GM23338 (cell line): ENCODE data around the gene IL22. TPM values are rescaled to one million over a fixed set of nuclear protein-coding genes. Genes with fewer than 3 reads are reported as not detected.

Source experiments
- ATAC-seq: fragments of 200-7000 bp; cut with Tn5 transposase; 3 replicates; pipeline ENCODE4 v1.9.1; 2020
- DNase-seq: peaks from one replicate; pipeline ENCODE4 v3.0.0-alpha.2; 2015; ENCODE audit warnings: low spot score
- H2AFZ ChIP-seq: fragments of 200-600 bp; sonication (generic); 2 replicates; pipeline ENCODE4 v1.8.0; 2016; ENCODE audit warnings: antibody characterized with exemption, mild to moderate bottlenecking, moderate library complexity
- H3F3A ChIP-seq: fragments of 200-600 bp; sonication (generic); replicated peaks from 2 replicates; pipeline ENCODE4 v1.8.0; 2017; ENCODE audit warnings: antibody characterized with exemption, mixed run types, low read depth
- H3K27ac ChIP-seq: fragments of 200-600 bp; sonication (generic); 2 replicates; pipeline ENCODE4 v1.6.1; 2016; ENCODE audit warnings: low read depth
- H3K27me3 ChIP-seq: fragments of 200-600 bp; sonication (generic); 2 replicates; pipeline ENCODE4 v1.8.0; 2016; ENCODE audit warnings: mild to moderate bottlenecking, mixed run types, moderate library complexity; ENCODE audit not compliant: insufficient read depth
- H3K36me3 ChIP-seq: fragments of 200-600 bp; sonication (generic); 2 replicates; pipeline ENCODE4 v1.8.0; 2016; ENCODE audit warnings: mild to moderate bottlenecking; ENCODE audit not compliant: insufficient read depth
- H3K4me1 ChIP-seq: fragments of 200-600 bp; sonication (generic); 2 replicates; pipeline ENCODE4 v1.8.0; 2016; ENCODE audit warnings: mild to moderate bottlenecking, moderate library complexity; ENCODE audit not compliant: insufficient read depth
- H3K4me2 ChIP-seq: fragments of 200-600 bp; sonication (generic); 2 replicates; pipeline ENCODE4 v1.7.1; 2017; ENCODE audit warnings: mixed run types
- H3K4me3 ChIP-seq: fragments of 200-600 bp; sonication (generic); 2 replicates; pipeline ENCODE4 v1.6.1; 2016; ENCODE audit warnings: mixed run types
- H3K79me2 ChIP-seq: fragments of 200-600 bp; sonication (generic); replicated peaks from 2 replicates; pipeline ENCODE4 v1.8.0; 2017; ENCODE audit warnings: mild to moderate bottlenecking; ENCODE audit not compliant: insufficient read depth
- H3K9me2 ChIP-seq: fragments of 200-600 bp; sonication (generic); 2 replicates; pipeline ENCODE4 v1.8.0; 2017; ENCODE audit not compliant: insufficient read depth
- H4K20me1 ChIP-seq: fragments of 200-600 bp; sonication (generic); replicated peaks from 2 replicates; pipeline ENCODE4 v1.8.0; 2017; ENCODE audit warnings: mild to moderate bottlenecking; ENCODE audit not compliant: insufficient read depth
- H3K27ac Mint-ChIP-seq: 2 replicates; pipeline ENCODE4 v1.8.0; 2020; ENCODE audit warnings: inconsistent platforms, mild to moderate bottlenecking, moderate library complexity, mixed read lengths
- H3K27me3 Mint-ChIP-seq: 3 replicates; pipeline ENCODE4 v1.8.0; 2022; ENCODE audit warnings: low read depth, mild to moderate bottlenecking, moderate library complexity, mixed read lengths, inconsistent platforms; ENCODE audit not compliant: insufficient read depth, poor library complexity
- H3K36me3 Mint-ChIP-seq: 3 replicates; pipeline ENCODE4 v1.8.0; 2021; ENCODE audit warnings: low read depth, mild to moderate bottlenecking, inconsistent platforms, moderate library complexity, mixed read lengths
- H3K4me1 Mint-ChIP-seq: 3 replicates; pipeline ENCODE4 v1.8.0; 2020; ENCODE audit warnings: mild to moderate bottlenecking, inconsistent platforms, mixed read lengths
- H3K4me3 Mint-ChIP-seq: 3 replicates; pipeline ENCODE4 v1.8.0; 2021; ENCODE audit warnings: moderate library complexity, mild to moderate bottlenecking, inconsistent platforms, mixed read lengths
- H3K9me3 Mint-ChIP-seq: 3 replicates; pipeline ENCODE4 v1.8.0; 2020; ENCODE audit warnings: moderate library complexity, mild to moderate bottlenecking, inconsistent platforms, mixed read lengths
- CREB1 ChIP-seq: fragments of 250-450 bp; sonication (Bioruptor Pico); IDR thresholded peaks from 2 replicates; pipeline ENCODE4 v1.5.0; 2020; ENCODE audit warnings: low read depth, mild to moderate bottlenecking, moderate library complexity
- EZH2 ChIP-seq: fragments of 200-600 bp; sonication (generic); IDR thresholded peaks from one replicate; pipeline ENCODE4 v1.8.0; 2017; ENCODE audit warnings: antibody characterized with exemption, mild to moderate bottlenecking, low read depth; ENCODE audit not compliant: unreplicated experiment
- JUNB ChIP-seq: IDR thresholded peaks from one replicate; pipeline ENCODE4 v1.6.1; 2016; ENCODE audit warnings: antibody characterized with exemption; ENCODE audit not compliant: unreplicated experiment
- NANOG ChIP-seq: IDR thresholded peaks from 2 replicates; pipeline ENCODE4 v1.6.1; 2016; ENCODE audit warnings: antibody characterized with exemption, borderline replicate concordance
- POLR2AphosphoS5 ChIP-seq: IDR thresholded peaks from 2 replicates; pipeline ENCODE4 v1.6.1; 2016; ENCODE audit warnings: antibody characterized with exemption, low read depth
- ZNF114 ChIP-seq: fragments of 250-450 bp; sonication (Bioruptor Pico); IDR thresholded peaks from 2 replicates; pipeline ENCODE4 v1.5.0; 2020; ENCODE audit warnings: mild to moderate bottlenecking, moderate library complexity
- ZNF331 ChIP-seq: fragments of 250-450 bp; sonication (Bioruptor Pico); IDR thresholded peaks from 2 replicates; pipeline ENCODE4 v1.5.0; 2020; ENCODE audit warnings: low read depth, mild to moderate bottlenecking, moderate library complexity
- polyA plus RNA-seq: library from polyadenylated mRNA; unstranded; fragments of >200 nt; fragmentation: Nextera tagmentation; extraction: Ambion mirVana; gene quantifications from 2 replicates; pipeline ENCODE4 v1.2.1, GENCODE V29; 2016
- total RNA-seq: library from RNA; depleted of rRNA; stranded (reverse); fragments of >200 nt; shearing (Covaris generic); gene quantifications from 2 replicates; pipeline ENCODE4 v1.2.3, GENCODE V29; 2014
- TF ChIP-seq, protein P1 (sequence below): fragments of 250-450 bp; sonication (Bioruptor Pico); IDR thresholded peaks from 2 replicates; pipeline ENCODE4 v1.5.0; 2020; ENCODE audit warnings: mild to moderate bottlenecking, moderate library complexity
- TF ChIP-seq, protein P2 (sequence below), 2 experiments: fragments of 200-600 bp in 1 of 2; sonication (generic) in 1 of 2; conservative IDR thresholded peaks; 2 replicates each; pipeline versions ENCODE4 v1.5.1 to v1.6.1; 2016 to 2017; ENCODE audit warnings: antibody characterized with exemption in 2 of 2, low read depth in 2 of 2, mild to moderate bottlenecking in 2 of 2, moderate library complexity in 1 of 2

IL22 gene
- total and polyA plus RNA-seq, 2 experiments from 2014 or later: not detected

DNA sequence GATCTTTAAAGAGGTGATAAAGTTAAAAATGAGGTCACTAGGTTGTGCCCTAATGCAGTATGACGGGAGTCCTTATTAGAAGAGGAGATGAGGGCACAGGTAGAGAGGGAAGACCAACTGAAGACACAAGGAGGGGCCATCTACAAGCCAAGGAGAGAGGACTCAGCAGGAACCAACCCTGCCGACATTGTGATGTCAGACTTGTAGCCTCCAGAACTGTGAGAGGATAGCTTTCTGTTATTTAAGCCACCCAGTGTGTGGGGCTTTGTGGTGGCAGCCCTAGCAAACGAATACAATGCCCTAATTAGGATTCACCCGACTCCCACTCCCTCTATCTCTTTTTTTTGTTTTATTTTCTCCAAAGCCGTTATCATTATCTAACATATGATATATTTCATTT is 19.9 kb downstream of the IL22 start:
- H4K20me1 ChIP-seq: no peaks in the 10 kb centered on the region
- H3K9me2 ChIP-seq: no peaks in the 10 kb centered on the region
- H3K36me3 ChIP-seq: no peaks in the 10 kb centered on the region
- ATAC-seq (peak; percentile 70), DNase-seq (no peak)
- no peak overlapping the region for H3K4me3 ChIP-seq
- H3K4me1 Mint-ChIP-seq: no peaks in the 10 kb centered on the region; the same call in 1 of the 3 replicates
- H3K4me1 ChIP-seq: no peaks in the 10 kb centered on the region
- peak overlapping the region; percentile 28; the same call in 1 of the 2 replicates for H2AFZ ChIP-seq
- no peaks in the 10 kb centered on the region for H3K79me2 ChIP-seq
- no peak overlapping the region for H3K27ac Mint-ChIP-seq
- H3K36me3 Mint-ChIP-seq: no peaks in the 10 kb centered on the region
- TF ChIP-seq NANOG (no peak), EZH2 (no peak), ZNF114 (CRISPR knock-in tag) (no peak), CREB1 (CRISPR knock-in tag) (no peak), ZNF331 (no peak), JUNB (no peak), POLR2AphosphoS5 (no peak)
- TF ChIP-seq, protein P1, sequence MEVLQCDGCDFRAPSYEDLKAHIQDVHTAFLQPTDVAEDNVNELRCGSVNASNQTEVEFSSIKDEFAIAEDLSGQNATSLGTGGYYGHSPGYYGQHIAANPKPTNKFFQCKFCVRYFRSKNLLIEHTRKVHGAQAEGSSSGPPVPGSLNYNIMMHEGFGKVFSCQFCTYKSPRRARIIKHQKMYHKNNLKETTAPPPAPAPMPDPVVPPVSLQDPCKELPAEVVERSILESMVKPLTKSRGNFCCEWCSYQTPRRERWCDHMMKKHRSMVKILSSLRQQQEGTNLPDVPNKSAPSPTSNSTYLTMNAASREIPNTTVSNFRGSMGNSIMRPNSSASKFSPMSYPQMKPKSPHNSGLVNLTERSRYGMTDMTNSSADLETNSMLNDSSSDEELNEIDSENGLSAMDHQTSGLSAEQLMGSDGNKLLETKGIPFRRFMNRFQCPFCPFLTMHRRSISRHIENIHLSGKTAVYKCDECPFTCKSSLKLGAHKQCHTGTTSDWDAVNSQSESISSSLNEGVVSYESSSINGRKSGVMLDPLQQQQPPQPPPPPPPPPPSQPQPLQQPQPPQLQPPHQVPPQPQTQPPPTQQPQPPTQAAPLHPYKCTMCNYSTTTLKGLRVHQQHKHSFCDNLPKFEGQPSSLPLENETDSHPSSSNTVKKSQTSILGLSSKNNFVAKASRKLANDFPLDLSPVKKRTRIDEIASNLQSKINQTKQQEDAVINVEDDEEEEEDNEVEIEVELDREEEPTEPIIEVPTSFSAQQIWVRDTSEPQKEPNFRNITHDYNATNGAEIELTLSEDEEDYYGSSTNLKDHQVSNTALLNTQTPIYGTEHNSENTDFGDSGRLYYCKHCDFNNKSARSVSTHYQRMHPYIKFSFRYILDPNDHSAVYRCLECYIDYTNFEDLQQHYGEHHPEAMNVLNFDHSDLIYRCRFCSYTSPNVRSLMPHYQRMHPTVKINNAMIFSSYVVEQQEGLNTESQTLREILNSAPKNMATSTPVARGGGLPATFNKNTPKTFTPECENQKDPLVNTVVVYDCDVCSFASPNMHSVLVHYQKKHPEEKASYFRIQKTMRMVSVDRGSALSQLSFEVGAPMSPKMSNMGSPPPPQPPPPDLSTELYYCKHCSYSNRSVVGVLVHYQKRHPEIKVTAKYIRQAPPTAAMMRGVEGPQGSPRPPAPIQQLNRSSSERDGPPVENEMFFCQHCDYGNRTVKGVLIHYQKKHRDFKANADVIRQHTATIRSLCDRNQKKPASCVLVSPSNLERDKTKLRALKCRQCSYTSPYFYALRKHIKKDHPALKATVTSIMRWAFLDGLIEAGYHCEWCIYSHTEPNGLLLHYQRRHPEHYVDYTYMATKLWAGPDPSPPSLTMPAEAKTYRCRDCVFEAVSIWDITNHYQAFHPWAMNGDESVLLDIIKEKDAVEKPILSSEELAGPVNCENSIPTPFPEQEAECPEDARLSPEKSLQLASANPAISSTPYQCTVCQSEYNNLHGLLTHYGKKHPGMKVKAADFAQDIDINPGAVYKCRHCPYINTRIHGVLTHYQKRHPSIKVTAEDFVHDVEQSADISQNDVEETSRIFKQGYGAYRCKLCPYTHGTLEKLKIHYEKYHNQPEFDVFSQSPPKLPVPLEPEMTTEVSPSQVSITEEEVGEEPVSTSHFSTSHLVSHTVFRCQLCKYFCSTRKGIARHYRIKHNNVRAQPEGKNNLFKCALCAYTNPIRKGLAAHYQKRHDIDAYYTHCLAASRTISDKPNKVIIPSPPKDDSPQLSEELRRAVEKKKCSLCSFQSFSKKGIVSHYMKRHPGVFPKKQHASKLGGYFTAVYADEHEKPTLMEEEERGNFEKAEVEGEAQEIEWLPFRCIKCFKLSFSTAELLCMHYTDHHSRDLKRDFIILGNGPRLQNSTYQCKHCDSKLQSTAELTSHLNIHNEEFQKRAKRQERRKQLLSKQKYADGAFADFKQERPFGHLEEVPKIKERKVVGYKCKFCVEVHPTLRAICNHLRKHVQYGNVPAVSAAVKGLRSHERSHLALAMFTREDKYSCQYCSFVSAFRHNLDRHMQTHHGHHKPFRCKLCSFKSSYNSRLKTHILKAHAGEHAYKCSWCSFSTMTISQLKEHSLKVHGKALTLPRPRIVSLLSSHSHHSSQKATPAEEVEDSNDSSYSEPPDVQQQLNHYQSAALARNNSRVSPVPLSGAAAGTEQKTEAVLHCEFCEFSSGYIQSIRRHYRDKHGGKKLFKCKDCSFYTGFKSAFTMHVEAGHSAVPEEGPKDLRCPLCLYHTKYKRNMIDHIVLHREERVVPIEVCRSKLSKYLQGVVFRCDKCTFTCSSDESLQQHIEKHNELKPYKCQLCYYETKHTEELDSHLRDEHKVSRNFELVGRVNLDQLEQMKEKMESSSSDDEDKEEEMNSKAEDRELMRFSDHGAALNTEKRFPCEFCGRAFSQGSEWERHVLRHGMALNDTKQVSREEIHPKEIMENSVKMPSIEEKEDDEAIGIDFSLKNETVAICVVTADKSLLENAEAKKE (CRISPR knock-in tag): no peak
- TF ChIP-seq, protein P2, sequence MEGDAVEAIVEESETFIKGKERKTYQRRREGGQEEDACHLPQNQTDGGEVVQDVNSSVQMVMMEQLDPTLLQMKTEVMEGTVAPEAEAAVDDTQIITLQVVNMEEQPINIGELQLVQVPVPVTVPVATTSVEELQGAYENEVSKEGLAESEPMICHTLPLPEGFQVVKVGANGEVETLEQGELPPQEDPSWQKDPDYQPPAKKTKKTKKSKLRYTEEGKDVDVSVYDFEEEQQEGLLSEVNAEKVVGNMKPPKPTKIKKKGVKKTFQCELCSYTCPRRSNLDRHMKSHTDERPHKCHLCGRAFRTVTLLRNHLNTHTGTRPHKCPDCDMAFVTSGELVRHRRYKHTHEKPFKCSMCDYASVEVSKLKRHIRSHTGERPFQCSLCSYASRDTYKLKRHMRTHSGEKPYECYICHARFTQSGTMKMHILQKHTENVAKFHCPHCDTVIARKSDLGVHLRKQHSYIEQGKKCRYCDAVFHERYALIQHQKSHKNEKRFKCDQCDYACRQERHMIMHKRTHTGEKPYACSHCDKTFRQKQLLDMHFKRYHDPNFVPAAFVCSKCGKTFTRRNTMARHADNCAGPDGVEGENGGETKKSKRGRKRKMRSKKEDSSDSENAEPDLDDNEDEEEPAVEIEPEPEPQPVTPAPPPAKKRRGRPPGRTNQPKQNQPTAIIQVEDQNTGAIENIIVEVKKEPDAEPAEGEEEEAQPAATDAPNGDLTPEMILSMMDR (conservative IDR thresholded peaks at IDR 0.05; ENCODE audit: low read depth in 2 of 2): no peak
- H3K27me3 ChIP-seq: no peaks in the 10 kb centered on the region
- H3K4me2 ChIP-seq: no peak overlapping the region
- H3F3A ChIP-seq: no peaks in the 10 kb centered on the region
- no peaks in the 10 kb centered on the region for H3K27me3 Mint-ChIP-seq
- no peak overlapping the region for H3K27ac ChIP-seq
- no peak overlapping the region for H3K4me3 Mint-ChIP-seq
- H3K9me3 Mint-ChIP-seq: no peaks in the 10 kb centered on the region
